Liver (tissue), 3 donors: ENCODE measurements around the gene CELF1.

Experiments
- CTCF ChIP-seq: fragments of 150-350 bp; IDR thresholded peaks from 2 replicates; pipeline ENCODE4 v1.5.1; 2017; ENCODE audit warnings: improper control_type of control experiment, low read depth, low read length; ENCODE audit not compliant: missing input control
- FOXA1 ChIP-seq: IDR thresholded peaks from 2 replicates; pipeline ENCODE4 v1.6.1; 2016; ENCODE audit warnings: antibody characterized with exemption
- MAX ChIP-seq: IDR thresholded peaks from 2 replicates; pipeline ENCODE4 v1.6.1; 2016; ENCODE audit warnings: antibody characterized with exemption
- RAD21 ChIP-seq, 2 donors: IDR thresholded peaks; 2 replicates each; pipeline ENCODE4 v1.6.1; 2016; ENCODE audit warnings: antibody characterized with exemption in 2 of 2, mild to moderate bottlenecking in 2 of 2
- REST ChIP-seq: IDR thresholded peaks from 2 replicates; pipeline ENCODE4 v1.6.1; 2016; ENCODE audit warnings: antibody characterized with exemption, mild to moderate bottlenecking
- RXRA ChIP-seq, 2 donors: IDR thresholded peaks; 2 replicates each; pipeline ENCODE4 v1.6.1; 2017 to 2018; ENCODE audit warnings: antibody characterized with exemption in 2 of 2, mild to moderate bottlenecking in 1 of 2
- donor health status: healthy.
- donor health status: healthy.

- no peak for TF ChIP-seq CTCF
- no peak for TF ChIP-seq REST
- no peak for TF ChIP-seq MAX
- TF ChIP-seq RXRA (IDR thresholded peaks at IDR 0.05): no peak
- TF ChIP-seq RAD21 (IDR thresholded peaks at IDR 0.05): no peak
- TF ChIP-seq FOXA1: no peak
Measured at GRCh38 chr11:47592970-47593369, 40.0 kb upstream of the CELF1 start.
